HG02981 (cell line): Measurements from ENCODE around the gene VWCE.

Experiments used
- ATAC-seq: cut with Tn5 transposase; IDR thresholded peaks from one replicate; pipeline ENCODE4 v1.9.1; 2021; ENCODE audit warnings: mild to moderate bottlenecking, moderate library complexity; ENCODE audit not compliant: unreplicated experiment

Gene VWCE

DNA sequence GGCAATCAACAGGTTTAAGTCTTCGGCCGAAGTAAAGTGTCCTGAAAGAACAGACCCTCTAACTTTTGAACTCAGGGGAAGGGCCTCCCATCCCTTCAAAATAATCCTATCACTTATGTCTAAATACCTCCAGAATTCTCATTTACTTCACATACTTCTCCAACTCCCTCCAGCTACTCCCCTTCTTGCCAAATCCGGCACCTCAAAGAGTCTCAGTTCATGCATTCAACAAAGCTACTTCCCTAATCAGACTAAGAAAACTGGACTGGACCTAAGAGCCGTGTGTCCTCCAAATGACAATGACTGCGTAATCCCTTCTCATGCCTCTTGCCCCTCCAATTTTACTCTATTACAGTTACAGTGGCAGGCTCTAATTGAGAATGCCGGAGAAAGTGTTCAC is 36.5 kb upstream of the VWCE start:
- no peak for ATAC-seq

DNA sequence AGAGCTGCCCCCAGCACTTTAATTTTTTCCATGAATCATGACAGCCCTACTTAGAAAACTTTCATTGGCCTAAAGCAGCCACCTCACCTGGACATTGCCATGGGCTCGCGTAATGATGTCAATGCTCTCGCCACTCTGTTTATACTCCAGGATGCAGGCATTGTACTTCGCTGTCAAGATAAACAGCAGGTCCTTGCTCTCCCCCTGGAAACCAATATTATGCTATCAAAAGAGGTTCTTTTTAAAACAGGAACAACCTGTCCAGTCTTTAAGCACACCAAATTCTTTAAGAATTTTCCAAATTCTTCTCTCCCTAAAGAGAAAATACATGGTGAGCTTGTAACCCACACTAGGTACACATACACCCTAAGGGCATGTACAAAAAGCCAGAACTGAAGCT is 34.8 kb upstream of the VWCE start:
- ATAC-seq = no peak

- no peak for ATAC-seq
These were observed 33.2 kb upstream of the VWCE start for GRCh38 chr11:61328351-61328750.

DNA sequence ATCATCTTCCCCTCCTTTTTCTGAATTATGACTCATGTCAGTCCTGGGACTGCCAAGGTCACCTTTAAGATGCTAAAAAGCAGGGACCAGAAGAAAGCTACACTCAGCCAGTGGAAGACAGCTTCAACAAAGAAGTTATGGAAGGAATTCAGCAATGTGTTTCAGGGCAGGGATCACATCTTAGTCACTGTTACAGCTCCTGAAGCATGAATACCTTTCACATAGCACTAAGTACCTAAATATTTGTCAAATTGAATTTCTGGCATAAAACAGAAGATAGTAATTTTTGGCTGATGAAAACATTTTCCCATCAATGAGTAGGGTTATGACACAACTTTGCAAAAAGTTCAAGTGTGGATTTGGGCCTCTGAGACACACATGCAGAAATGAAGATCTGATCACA is 32.6 kb upstream of the VWCE start:
- ATAC-seq = no peak

GRCh38 chr11:61325649-61326414 is 30.7 kb upstream of the VWCE start:
- no peak for ATAC-seq

GRCh38 chr11:61315260-61315659 is 20.1 kb upstream of the VWCE start:
- ATAC-seq = no peak

DNA sequence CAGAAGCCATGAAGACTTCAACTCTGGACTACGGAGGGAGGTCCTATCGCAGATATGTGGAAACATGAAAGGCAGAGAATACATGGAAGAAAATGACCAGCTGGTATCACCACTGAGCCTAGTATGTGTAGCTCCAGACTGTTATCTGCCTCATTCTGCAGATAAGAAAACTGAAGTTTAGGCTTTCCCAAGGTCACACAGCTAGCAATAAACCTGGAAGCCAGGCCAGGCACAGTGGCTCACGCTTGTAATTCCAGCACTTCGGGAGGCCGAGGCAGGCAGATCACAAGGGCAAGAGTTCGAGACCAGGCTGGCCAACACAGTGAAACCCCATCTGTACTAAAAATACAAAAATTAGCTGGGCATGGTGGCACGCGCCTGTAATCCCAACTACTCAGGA is 15.6 kb upstream of the VWCE start:
- ATAC-seq = no peak

- no peak for ATAC-seq
These were observed 14.6 kb upstream of the VWCE start for GRCh38 chr11:61309739-61310138.

DNA sequence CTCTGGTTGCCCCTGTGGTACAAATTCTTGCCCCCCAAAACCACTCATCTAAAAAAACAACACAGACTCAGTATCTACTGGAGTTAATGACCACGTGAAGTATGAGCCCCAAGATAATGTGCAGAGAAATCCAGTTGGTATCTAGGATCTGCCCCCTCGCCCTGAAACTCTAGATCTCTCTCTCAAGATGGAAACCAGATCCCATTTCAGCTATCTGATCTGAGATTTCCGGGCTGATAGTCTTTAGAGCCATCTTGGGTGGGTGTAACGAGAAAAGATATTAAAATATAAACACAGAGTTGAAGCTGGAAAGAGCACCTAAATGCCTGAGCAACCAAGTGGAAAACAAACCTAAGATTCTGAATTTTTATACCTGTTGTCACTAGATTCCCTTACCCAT is 14.0 kb upstream of the VWCE start:
- ATAC-seq = no peak

GRCh38 chr11:61307354-61307753 is 12.2 kb upstream of the VWCE start:
- no peak for ATAC-seq

- no peak for ATAC-seq
These were observed 11.1 kb upstream of the VWCE start for GRCh38 chr11:61306221-61306620.

DNA sequence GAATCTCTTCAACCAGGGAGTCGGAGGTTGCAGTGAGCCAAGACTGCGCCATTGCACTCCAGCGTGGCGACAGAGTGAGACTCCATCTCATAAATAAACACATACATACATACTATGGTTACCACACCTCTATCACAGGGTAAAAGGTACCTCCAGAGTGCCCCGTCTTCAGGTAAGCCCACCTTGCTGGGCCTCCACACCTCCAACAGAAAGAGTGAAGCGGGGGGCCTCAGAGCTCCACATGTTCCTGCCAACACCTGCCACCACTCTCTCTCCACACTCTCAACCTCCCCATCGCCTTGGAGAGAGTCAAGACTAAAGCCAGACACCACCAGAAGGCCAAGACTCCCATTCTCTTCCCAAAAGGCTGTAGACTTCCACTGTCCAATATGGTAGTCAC is 10.3 kb upstream of the VWCE start:
- ATAC-seq = no peak

GRCh38 chr11:61303725-61304124 is 8.6 kb upstream of the VWCE start:
- ATAC-seq = no peak

DNA sequence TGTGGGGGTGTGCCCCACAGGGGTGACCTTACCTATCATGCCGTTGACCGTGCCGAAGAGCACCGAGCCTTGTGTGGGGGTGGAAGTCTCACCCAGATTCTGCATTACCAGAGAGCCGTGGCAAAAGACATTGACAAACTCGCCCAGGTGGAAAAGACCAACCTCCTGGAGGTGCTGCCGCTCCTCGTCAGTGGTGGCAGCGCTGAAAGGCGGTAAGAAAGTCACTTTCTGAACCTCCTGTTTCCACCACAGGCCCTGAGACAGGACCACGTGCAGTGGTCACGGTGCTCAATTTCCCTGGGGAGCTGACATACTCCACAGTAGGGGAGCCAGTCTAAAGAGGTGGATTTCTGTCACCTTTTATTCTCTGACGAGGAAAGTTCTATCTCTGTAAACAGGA is 7.4 kb upstream of the VWCE start:
- ATAC-seq = no peak

DNA sequence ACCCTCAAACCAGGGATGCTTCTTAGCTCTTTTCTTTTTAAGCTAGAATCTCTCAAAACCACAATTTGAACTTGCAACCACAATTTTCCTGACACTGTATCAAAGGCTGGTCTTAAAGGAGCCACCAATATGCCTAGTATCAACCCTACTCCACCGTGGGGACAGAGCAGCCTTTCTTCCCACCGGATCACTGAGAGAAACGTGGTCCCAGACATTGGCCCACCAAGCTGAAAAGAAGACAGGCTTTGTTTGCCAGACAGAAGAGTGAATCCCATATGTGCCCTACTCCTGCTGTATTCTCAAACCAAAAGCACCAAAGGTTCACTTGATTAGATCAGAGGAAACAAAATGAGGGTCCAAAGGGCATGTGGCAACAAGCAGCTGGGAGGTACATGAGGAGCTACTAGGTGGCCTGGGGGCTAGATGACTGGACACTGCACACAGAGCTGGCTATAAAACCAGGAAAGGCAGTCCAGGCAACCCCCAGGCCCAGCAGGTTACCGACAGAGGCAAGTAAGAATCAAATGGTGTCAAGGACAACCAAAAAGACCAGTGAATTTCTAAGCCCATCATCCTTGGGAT is 3.6 kb upstream of the VWCE start:
- ATAC-seq = no peak

- ATAC-seq = no peak
These were observed 2.6 kb upstream of the VWCE start for GRCh38 chr11:61297746-61298145.

GRCh38 chr11:61297341-61297740 is 2.2 kb upstream of the VWCE start:
- no peak for ATAC-seq

- no peak for ATAC-seq
These were observed 445 bp upstream of the VWCE start for GRCh38 chr11:61295596-61295926.

- peak; percentile 26 for ATAC-seq
These were observed 1.0 kb downstream of the VWCE start for GRCh38 chr11:61293867-61294716.

DNA sequence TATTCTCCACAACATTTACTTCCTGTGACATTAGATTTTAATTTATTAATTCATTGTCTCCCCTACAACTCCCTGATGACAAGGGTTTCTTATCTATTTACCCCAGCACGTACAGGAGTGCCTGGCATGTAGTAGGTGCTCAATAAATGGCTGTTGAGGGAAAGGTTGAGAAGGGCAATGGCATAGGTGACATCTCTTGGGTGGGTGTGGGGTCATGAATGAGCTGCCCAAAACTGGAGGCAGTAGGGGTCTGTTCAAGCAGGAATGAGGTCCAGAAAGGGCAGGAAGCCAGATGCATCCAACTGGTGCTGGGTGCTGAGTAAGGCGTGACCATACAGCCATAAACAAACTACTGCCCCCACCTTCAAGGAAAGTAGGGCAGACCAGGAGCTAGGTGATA is 2.8 kb downstream of the VWCE start:
- no peak for ATAC-seq

GRCh38 chr11:61290905-61291690 is 4.0 kb downstream of the VWCE start:
- no peak for ATAC-seq
